Measurements from ENCODE around the gene ACYP2. TPM values are rescaled to one million over a fixed set of nuclear protein-coding genes. Genes with fewer than 3 reads are reported as not detected.

The ACYP2 gene
- total RNA-seq, 1 donor from 2014 or later = 10.3 TPM

GRCh38 chr2:54240515-54241469 is 125.4 kb downstream of the ACYP2 start:
- H3K36me3 ChIP-seq (ENCODE audit: control insufficient read depth, insufficient read depth, low read length) = no peaks in the 10 kb centered on the region
- no peaks in the 10 kb centered on the region for H3K27me3 ChIP-seq (ENCODE audit: control insufficient read depth, insufficient read depth, low read length)
- no peak overlapping the region for H3K4me3 ChIP-seq (ENCODE audit: low read depth, low read length)
- TF ChIP-seq, protein P1, sequence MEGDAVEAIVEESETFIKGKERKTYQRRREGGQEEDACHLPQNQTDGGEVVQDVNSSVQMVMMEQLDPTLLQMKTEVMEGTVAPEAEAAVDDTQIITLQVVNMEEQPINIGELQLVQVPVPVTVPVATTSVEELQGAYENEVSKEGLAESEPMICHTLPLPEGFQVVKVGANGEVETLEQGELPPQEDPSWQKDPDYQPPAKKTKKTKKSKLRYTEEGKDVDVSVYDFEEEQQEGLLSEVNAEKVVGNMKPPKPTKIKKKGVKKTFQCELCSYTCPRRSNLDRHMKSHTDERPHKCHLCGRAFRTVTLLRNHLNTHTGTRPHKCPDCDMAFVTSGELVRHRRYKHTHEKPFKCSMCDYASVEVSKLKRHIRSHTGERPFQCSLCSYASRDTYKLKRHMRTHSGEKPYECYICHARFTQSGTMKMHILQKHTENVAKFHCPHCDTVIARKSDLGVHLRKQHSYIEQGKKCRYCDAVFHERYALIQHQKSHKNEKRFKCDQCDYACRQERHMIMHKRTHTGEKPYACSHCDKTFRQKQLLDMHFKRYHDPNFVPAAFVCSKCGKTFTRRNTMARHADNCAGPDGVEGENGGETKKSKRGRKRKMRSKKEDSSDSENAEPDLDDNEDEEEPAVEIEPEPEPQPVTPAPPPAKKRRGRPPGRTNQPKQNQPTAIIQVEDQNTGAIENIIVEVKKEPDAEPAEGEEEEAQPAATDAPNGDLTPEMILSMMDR (IDR thresholded peaks at IDR 0.05; ENCODE audit: insufficient read depth, low read length, poor library complexity, severe bottlenecking) = no peak
- DNase-seq (ENCODE audit: low read depth) = no peak

GRCh38 chr2:54247115-54247514 is 131.7 kb downstream of the ACYP2 start:
- no peak for DNase-seq (ENCODE audit: low read depth)
- Histone ChIP-seq H3K36me3 (ENCODE audit: control insufficient read depth, insufficient read depth, low read length) (no peaks in the 10 kb centered on the region), H3K4me3 (ENCODE audit: low read depth, low read length) (no peak overlapping the region), H3K27me3 (ENCODE audit: control insufficient read depth, insufficient read depth, low read length) (no peaks in the 10 kb centered on the region)
- TF ChIP-seq, protein P1 (IDR thresholded peaks at IDR 0.05; ENCODE audit: insufficient read depth, low read length, poor library complexity, severe bottlenecking) = no peak

DNA sequence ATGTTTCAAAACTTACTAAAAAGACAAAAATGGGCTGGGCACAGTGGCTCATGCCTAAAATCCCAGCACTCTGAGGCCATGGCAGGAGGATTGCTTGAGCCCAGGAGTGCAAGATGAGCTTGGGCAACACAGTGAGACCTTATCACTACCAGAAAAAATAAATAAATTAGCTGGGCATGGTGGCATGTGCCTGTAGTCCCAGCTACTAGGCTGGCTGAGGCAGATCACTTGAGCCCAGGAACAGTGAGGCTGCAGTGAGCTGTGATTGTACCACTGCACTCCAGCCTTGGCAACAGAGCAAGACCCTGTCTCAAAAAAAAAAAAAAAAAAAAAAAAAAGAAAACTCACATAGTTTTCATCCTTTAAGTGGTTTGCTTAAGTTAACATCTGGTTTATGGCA is 134.2 kb downstream of the ACYP2 start:
- TF ChIP-seq, protein P1 (IDR thresholded peaks at IDR 0.05; ENCODE audit: insufficient read depth, low read length, poor library complexity, severe bottlenecking) = no peak
- DNase-seq (ENCODE audit: low read depth) = no peak

GRCh38 chr2:54254180-54254579 is 138.8 kb downstream of the ACYP2 start:
- no peaks in the 10 kb centered on the region for H3K27me3 ChIP-seq (ENCODE audit: control insufficient read depth, insufficient read depth, low read length)
- TF ChIP-seq, protein P1 (IDR thresholded peaks at IDR 0.05; ENCODE audit: insufficient read depth, low read length, poor library complexity, severe bottlenecking) = no peak
- H3K36me3 ChIP-seq (ENCODE audit: control insufficient read depth, insufficient read depth, low read length) = no peaks in the 10 kb centered on the region
- no peak for DNase-seq (ENCODE audit: low read depth)
- H3K4me3 ChIP-seq (ENCODE audit: low read depth, low read length) = no peak overlapping the region

More for the DNA sequence above, 134.2 kb downstream of the ACYP2 start:
- H3K4me3 ChIP-seq (ENCODE audit: low read depth, low read length) = no peak overlapping the region
- H3K36me3 ChIP-seq (ENCODE audit: control insufficient read depth, insufficient read depth, low read length) = no peaks in the 10 kb centered on the region
- H3K27me3 ChIP-seq (ENCODE audit: control insufficient read depth, insufficient read depth, low read length) = no peaks in the 10 kb centered on the region

DNA sequence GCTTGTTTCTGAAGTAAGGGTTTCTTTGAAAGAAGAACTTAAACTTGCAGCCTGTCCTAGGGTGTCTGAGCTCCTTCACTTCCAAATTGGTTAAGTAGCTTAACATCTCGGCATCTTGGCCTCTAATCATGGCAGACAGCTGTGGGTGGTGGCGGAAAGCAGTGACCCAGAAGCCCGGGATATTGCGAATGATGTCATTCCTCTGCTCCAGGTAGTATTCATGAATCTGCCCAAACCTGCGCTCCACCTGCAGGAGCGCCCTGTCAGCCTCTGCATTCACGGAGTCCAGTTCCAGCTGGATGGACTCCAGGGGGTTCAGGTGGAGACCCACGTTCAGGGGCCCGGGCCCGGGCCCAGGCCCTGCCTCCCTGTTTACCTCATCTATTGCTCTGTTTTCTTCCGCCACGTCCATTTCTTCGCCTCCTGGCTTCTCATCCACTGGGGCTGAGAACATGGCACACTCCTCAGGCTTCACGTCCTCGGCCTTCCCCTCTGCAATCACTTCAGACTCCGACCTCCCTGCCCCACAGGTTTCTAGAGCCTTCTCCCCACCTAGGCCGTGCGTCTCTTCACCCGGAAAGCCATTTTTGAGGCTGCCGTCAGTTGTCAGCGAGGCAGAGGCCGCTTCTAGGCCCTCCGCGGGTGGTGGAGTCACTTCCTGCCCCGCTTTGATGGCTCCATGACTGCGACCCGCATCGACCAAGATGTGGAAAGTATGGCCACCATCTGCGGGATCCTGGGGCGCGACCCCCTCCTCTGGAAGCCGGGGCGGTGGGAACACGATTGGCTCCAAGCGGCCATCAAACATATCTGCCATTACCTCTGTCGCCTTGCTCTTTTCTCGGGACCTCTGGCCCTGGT is 140.0 kb downstream of the ACYP2 start:
- H3K4me3 ChIP-seq (ENCODE audit: low read depth, low read length) = no peak overlapping the region
- TF ChIP-seq, protein P1 (IDR thresholded peaks at IDR 0.05; ENCODE audit: insufficient read depth, low read length, poor library complexity, severe bottlenecking) = no peak
- no peaks in the 10 kb centered on the region for H3K36me3 ChIP-seq (ENCODE audit: control insufficient read depth, insufficient read depth, low read length)
- no peak for DNase-seq (ENCODE audit: low read depth)
- H3K27me3 ChIP-seq (ENCODE audit: control insufficient read depth, insufficient read depth, low read length) = no peaks in the 10 kb centered on the region

All from kidney epithelial cell (primary cell).